Mammary epithelial cell (primary cell): Measurements from ENCODE around the gene ZMYM4.

ENCODE experiments used
- EZH2 ChIP-seq: IDR thresholded peaks from 2 replicates; pipeline ENCODE4 v1.6.1; 2012; ENCODE audit warnings: low read length, inconsistent platforms, borderline replicate concordance
- TF ChIP-seq, protein P1 (sequence below), 2 donors: IDR thresholded peaks in 1 of 2; conservative IDR thresholded peaks in 1 of 2; 2 replicates each; pipeline ENCODE4 v1.5.1; 2011 to 2012; ENCODE audit warnings: inconsistent platforms in 2 of 2, low read length in 2 of 2, mild to moderate bottlenecking in 2 of 2, control low read depth in 1 of 2, low read depth in 1 of 2; ENCODE audit not compliant: insufficient read depth in 1 of 2; ENCODE audit errors: extremely low read depth in 1 of 2

- TF ChIP-seq, protein P1, sequence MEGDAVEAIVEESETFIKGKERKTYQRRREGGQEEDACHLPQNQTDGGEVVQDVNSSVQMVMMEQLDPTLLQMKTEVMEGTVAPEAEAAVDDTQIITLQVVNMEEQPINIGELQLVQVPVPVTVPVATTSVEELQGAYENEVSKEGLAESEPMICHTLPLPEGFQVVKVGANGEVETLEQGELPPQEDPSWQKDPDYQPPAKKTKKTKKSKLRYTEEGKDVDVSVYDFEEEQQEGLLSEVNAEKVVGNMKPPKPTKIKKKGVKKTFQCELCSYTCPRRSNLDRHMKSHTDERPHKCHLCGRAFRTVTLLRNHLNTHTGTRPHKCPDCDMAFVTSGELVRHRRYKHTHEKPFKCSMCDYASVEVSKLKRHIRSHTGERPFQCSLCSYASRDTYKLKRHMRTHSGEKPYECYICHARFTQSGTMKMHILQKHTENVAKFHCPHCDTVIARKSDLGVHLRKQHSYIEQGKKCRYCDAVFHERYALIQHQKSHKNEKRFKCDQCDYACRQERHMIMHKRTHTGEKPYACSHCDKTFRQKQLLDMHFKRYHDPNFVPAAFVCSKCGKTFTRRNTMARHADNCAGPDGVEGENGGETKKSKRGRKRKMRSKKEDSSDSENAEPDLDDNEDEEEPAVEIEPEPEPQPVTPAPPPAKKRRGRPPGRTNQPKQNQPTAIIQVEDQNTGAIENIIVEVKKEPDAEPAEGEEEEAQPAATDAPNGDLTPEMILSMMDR (conservative IDR thresholded peaks at IDR 0.05 in 1 of 2, IDR thresholded peaks at IDR 0.05 in 1 of 2; ENCODE audit: extremely low read depth in 1 of 2, insufficient read depth in 1 of 2, low read depth in 1 of 2, low read length in 2 of 2), result no peak
- TF ChIP-seq EZH2, result no peak
These were observed 103.0 kb downstream of the ZMYM4 start for GRCh38 chr1:35371506-35371905.
